Esophagus squamous epithelium (tissue), 4 donors: ENCODE results near the gene VTN.

Experiments
- CTCF ChIP-seq, 6 experiments: fragments of 450-650 bp in 4 of 6; fragments of 200-600 bp in 2 of 6; sonication (generic) in 2 of 6; IDR thresholded peaks; one replicate each; pipeline ENCODE4 v1.5.1; 2016 to 2019; ENCODE audit warnings: antibody characterized with exemption in 6 of 6, mild to moderate bottlenecking in 4 of 6, moderate library complexity in 4 of 6
- POLR2A ChIP-seq, 4 donors: fragments of 450-650 bp; IDR thresholded peaks; one replicate each; pipeline ENCODE4 v1.6.1; 2017; ENCODE audit warnings: antibody characterized with exemption in 4 of 4, mild to moderate bottlenecking in 4 of 4, moderate library complexity in 3 of 4

- no peak for TF ChIP-seq CTCF (IDR thresholded peaks at IDR 0.05)
- no peak for TF ChIP-seq POLR2A (IDR thresholded peaks at IDR 0.05)
Observed at GRCh38 chr17:28363776-28364650, 6.1 kb downstream of the VTN start.
